NCI-H345 treated with DMSO at 0.1 percent for 48 hours (cell line): ENCODE data around the gene TEAD3.
"Not testable (repeated sequence)": the region's sequence is repeated elsewhere in the genome, so short reads cannot be mapped to it uniquely, and the experiment has no call there.

Source experiments
- DNase-seq: peaks from one replicate; lab custom pipeline; 2025; ENCODE audit not compliant: unreplicated experiment; lab: John Stamatoyannopoulos, UW

TEAD3 gene

DNA sequence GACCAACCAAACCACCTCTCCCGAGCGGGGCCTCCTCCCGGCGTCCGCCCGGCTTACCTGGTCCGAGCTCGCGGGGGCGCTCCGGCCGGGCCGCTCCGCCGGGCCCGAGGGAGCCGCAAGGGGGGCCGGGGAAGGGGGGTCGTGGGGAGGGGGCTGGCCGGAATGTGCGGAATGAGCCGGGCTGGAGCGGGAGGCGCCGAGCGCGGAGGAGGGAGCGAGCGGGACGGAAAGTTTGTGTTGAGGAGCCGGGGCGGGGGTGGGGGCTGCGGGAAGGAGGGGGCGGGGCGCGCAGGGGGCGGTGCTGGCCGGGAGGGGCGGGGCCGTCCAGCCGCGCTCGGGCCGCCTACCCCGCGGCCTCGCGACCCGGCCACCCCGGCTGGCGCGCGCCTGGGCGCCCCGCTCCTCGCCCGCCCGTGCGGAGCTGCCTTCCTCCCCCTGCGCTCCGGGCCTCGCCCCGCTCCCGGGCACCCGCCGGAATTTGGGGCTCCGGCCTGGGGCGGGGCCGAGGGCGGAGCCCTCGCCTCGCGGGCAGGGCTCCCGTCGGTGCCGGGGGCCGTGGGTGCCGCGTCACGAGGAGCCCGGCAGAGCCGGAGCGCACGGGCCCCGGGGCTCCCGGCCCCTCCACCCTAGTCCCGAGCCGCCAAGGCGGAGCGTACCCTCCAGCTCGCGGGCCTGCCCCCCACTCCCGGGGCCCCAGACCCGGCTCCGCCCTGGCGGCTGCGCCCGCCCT is at the start of gene TEAD3:
Gene TEAD3 (minus strand): TSS at position 239 of the 730 bp plus-strand sequence.
- no peak for DNase-seq

GRCh38 chr6:35544769-35545361 is 48.0 kb upstream of the TEAD3 start:
- DNase-seq: no peak

GRCh38 chr6:35543459-35544193 is 46.7 kb upstream of the TEAD3 start:
- no peak for DNase-seq

DNA sequence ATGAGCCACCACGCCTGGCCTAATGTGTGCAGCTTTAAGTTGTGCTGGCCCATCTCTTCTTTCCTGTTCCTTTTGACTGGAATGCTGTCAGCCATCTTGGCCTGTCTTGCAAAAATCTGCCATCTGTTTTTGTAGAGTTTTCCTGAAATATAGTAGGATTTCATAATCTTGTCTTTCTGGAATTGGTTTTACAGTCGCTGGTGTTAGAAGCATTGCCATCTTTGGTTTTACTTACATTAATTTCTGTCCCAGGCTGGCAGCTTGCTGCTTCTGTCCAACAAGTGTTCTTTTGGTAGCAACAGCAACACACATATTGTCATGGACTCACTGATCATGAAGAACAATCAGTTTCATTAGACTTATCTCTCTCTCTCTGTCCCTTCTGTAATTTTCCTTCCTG is 45.0 kb upstream of the TEAD3 start:
- DNase-seq: no peak

DNA sequence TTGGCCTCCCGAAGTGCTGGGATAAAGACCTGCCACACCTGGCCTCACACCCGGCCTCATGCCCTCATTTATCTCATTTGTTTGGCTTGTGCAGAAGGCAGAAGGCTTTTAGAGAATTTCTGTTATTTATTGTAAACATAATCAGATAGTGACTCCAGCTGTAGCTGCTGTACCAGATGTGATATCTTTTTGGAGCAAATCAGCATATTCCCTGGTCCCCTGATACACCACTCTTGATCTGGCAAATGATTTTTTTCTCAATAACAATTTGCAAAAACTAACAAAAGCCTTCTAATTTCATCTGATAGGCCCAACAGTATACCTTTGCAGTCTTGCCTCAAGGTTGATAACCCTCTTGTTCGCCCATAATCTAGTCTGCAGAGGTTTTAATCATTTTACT is 42.3 kb upstream of the TEAD3 start:
- no peak for DNase-seq

DNA sequence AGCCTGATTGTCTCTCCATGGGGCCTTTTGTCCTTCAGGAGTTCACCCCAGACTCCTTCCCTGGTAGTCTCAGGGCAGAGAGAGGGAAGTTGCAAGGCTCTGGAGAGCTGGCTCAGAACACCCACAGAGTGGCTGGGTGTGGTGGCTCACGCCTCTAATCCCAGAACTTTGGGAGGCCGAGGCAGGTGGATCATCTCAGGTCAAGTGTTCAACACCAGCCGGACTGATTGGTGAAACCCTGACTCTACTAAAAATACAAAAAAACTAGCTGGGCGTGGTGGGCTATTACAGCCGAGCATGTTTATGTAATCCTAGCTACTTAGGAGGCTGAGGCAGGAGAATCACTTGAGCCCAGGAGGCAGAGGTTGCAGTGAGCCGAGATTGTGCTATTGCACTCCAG is 39.0 kb upstream of the TEAD3 start:
- DNase-seq: not testable (repeated sequence)

DNA sequence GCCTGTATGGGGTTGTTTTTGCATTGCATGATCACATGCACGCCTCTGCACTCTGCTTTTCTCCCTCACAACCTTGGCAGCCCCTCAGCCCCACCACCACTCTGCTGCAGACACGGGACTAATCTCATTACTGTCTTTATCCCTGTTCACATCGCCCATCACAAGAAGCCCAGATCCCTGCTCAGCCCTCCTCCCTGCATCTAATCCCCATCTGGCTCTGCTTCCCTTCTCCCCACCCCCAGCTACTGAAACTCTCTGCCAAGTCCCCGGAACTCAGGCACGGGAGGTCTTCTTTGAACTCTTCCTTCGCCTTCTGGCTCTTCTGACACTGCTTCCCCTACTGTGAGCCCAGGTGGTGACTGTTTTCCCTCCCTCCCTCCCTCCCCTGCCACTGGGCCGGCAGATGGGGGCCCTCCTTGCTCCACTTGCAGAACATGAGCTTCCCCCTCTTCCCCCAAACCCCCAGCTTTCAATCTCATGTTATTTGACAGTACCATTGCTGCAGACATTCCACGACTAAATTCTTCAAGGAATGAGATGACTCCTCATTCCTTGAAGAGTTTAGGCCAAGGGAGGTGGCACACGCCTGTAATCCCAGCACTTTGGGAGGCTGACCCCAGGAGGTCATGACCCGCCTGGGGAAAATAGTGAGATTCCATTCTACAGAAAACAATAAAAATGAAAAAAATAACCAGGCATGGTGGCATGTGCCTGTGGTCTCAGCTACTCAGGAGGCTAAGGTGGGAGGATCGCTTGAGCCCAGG is 37.7 kb upstream of the TEAD3 start:
- DNase-seq: no peak

- no peak for DNase-seq
Measured at GRCh38 chr6:35533981-35534380, 37.1 kb upstream of the TEAD3 start.

DNA sequence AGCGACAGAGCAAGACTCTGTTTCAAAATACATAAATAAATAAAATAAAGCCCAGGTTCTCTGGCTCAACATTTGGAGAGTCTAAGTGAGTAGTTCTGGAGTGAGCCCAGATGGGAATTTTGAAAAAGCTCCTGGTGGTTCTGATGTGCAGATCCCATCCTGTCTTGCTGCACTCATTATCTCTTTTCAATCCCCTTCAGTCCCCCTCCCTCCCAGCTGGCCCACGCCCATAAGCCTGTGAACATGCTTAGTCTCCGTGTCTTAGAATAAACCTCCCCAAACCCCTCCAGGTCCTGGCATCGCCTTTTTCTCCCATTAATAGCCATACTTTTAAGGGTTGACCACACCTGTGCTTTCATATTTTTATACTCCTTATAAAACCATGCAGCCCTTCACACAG is 35.2 kb upstream of the TEAD3 start:
- DNase-seq: no peak

- DNase-seq: no peak
Measured at GRCh38 chr6:35524380-35525020, 27.6 kb upstream of the TEAD3 start.

DNA sequence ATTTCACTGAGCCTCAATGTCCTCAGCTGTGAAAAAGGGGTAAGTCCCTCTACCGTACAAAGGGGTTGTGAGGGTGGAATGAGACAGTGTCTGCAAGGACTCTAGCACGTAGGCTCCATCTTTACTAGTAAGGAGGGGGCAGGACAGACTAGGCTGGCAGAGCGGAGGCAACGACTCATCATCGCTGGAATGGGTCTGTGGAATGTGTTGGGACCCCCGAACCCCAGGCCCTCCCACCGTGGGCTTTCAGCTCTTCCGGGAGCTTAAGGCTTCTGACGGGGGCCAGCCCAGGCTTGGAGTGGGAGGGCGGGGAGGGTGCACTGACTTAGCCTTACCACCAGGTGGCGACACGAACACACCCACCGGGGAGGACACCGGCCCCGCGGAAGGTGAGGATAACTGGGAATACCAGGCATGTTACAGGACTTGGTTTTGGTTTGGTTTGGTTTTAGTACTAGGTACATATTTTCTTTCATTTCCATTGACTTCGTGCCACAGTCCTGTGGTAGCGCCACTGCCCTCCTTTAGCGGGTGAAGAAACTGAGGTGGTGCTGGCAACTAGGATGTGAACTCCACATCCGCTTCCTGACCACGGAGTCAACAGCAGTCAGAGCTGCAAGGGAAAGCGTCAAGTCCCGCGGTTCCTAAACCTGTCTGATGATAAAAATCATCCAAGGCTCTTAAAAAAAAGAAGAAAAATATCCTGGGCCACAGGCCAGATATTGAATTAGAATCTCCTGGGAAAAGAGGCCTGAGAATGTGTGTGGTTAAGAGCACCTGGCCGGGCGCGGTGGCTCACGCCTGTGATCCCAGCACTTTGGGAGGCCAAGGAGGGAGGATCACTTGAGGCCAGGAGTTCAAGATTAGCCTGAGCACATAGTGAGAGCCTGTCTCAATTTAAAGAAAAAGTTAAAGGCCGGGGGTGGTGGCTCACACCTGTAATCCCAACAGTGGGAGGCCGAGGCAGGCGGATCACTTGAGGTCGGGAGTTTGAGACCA is 26.1 kb upstream of the TEAD3 start:
- peak; percentile 19 for DNase-seq

DNA sequence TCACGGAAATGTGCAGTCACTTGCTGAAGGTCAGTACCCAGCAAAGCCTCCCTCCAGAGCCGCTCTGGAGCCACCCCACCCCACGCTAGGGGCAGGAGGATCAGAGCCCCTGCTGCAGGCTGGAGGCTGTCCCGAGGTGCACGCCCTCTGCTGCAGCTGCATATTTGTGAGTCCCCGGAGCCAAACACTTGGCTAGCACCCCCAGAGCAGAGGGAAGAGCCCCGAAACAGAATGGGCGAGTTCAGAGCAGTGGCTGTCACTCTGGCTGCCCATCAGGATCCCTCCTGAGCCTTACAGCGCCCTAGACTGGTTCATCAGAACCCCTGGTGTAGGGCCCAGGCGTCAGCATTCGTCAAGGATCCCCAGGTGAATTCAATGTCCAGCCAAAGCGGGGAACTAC is 25.3 kb upstream of the TEAD3 start:
- DNase-seq: no peak

- DNase-seq: no peak
Measured at GRCh38 chr6:35521235-35521634, 24.4 kb upstream of the TEAD3 start.

DNA sequence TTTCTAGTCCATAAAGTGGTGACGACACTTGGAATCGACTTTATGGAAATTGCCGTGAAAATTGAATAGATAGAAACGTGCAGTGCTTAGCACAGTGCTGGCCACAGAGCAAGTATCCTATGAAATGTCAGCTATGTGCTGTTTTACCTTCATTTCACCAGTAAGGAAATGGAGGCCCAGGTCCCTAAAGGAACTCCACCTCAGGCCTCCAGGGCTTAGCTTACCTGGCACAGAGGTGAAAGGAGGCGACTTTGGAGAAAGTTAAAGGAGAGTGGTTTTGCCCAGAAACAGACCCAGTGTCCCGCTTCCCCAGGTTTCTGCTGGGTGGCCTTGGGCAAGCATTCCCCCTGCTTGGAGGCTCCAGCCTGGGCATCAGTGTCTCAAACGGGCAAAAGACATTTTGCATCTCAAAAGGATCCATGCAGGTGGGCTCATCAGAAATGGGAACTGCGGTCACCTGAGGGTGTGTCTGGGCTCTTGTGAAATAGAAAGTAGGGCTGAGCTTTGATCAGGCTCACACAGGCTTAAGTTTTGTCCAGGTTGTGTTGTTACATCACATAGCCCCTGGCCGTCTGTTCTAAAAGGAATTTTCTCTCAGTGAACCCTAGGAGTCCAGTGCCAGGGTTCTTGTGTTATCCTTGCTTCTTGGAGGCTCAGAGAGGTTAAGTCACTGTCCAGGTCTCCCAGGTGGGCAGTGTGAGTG is 22.6 kb upstream of the TEAD3 start:
- DNase-seq: no peak

DNA sequence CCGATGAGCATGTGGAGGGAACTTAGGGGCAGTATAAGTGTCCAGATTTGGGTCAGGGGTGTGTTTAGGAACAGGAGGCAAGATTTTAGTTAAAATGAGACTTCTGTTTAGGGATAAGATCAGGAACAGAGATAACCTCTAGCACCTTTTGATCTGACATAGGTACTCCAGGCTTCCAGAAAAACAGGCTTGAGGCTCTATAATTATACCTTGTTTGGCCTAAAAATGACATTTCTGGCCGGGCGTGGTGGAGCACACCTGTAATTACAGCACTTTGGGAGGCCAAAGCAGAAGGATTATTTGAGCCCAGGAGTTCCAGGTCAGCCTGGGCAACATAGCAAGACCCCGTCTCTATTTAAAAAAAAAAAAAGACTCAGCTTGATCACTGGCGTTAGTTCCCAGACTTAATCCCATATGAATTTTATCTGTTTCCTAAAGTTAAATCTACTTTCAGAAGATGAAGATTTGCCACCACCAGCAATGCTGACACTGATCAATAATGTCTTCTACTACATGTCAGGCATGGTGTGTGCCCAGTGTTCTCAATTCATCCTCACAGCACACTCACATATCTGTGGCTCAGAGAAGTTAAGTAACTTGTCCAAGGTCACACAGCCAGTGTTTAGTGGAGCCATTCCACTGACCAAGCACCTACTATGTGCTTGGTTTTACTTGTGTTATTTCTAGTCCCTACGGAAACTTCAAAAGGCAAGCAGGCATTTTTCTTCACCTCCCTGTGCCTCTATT is 21.9 kb upstream of the TEAD3 start:
- DNase-seq: no peak

- DNase-seq: not testable (repeated sequence)
Measured at GRCh38 chr6:35517978-35518377, 21.1 kb upstream of the TEAD3 start.

DNA sequence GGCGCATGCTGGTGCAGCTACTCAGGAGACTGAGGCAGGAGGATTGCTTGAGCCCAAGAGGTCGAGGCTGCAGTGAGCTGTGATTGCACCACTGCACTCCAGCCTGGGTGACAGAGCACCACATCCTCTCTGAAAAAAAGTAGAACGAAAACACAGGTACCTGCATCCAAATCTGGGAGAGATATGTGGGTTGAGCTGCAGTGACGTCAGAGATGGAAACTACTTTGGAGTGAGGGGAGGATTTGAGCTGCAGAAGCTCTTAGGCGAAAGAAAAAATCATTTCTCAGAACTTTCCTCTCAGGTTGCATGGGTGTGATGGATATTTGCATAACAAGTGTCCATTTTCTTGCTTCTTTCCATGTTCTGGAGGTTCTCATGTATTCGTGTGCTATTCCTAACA is 19.8 kb upstream of the TEAD3 start:
- no peak for DNase-seq

DNA sequence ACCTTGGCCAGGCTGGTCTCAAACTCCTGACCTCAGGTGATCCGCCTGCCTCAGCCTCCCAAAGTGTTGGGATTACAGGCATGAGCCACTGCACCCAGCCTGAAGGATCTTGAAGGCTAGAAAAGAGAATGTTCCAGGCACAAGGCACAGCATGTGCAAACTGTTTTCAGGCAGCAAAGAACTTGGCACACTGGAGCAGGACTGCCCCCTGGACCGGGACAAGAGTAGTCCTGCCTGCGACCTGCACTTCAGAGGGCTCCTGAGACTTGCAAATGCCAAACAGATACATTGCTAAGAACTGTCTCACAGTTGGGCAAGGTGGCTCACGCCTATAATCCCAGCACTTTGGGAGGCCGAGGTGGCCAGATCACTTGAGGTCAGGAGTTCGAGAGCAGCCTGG is 19.1 kb upstream of the TEAD3 start:
- not testable (repeated sequence) for DNase-seq
